Activated CD8-positive, alpha-beta memory T cell treated with anti-CD3 and anti-CD28 coated beads, Interleukin-2, amount 10 ng/mL, durations not matched to agents 7 days and 5 days (primary cell): ENCODE measurements around the gene PIK3R5. TPM values are rescaled to one million over a fixed set of nuclear protein-coding genes. Genes with fewer than 3 reads are reported as not detected.
A peak's percentile ranks its signal among the peaks of the same experiment; 100 is the strongest.

Source experiments
- ATAC-seq: fragments of 150-1000 bp; cut with Tn5 transposase; one replicate; pipeline ENCODE4 v1.10.0; 2021; ENCODE audit warnings: moderate library complexity
- CTCF ChIA-PET: fragments of 350-600 bp; sonication (Branson Sonifier 250); formaldehyde crosslinking; loops from one replicate; lab custom pipeline; 2021; ENCODE audit warnings: antibody characterized with exemption; lab: Charles Lee
- DNase-seq: peaks from one replicate; pipeline ENCODE4 v3.0.0-alpha.2; 2020
- H3K27ac Mint-ChIP-seq: one replicate; pipeline ENCODE4 v1.8.0; 2021; ENCODE audit warnings: mild to moderate bottlenecking, mixed read lengths
- H3K27me3 Mint-ChIP-seq: one replicate; pipeline ENCODE4 v1.8.0; 2021; ENCODE audit warnings: mixed read lengths
- H3K36me3 Mint-ChIP-seq: one replicate; pipeline ENCODE4 v1.8.0; 2021; ENCODE audit warnings: mild to moderate bottlenecking, mixed read lengths
- H3K4me1 Mint-ChIP-seq: one replicate; pipeline ENCODE4 v1.8.0; 2021; ENCODE audit warnings: mixed read lengths
- H3K4me3 Mint-ChIP-seq: one replicate; pipeline ENCODE4 v1.8.0; 2021; ENCODE audit warnings: mild to moderate bottlenecking, moderate library complexity, mixed read lengths
- H3K9me3 Mint-ChIP-seq: one replicate; pipeline ENCODE4 v1.8.0; 2022; ENCODE audit warnings: low read depth, mixed read lengths
- total RNA-seq, 2 experiments: library from RNA; stranded (reverse); gene quantifications; one replicate each; pipeline ENCODE4 v1.2.3, GENCODE V29; 2021

PIK3R5 gene
- total RNA-seq, 2 experiments from 2014 or later, result 48.9 to 51.2 TPM

DNA sequence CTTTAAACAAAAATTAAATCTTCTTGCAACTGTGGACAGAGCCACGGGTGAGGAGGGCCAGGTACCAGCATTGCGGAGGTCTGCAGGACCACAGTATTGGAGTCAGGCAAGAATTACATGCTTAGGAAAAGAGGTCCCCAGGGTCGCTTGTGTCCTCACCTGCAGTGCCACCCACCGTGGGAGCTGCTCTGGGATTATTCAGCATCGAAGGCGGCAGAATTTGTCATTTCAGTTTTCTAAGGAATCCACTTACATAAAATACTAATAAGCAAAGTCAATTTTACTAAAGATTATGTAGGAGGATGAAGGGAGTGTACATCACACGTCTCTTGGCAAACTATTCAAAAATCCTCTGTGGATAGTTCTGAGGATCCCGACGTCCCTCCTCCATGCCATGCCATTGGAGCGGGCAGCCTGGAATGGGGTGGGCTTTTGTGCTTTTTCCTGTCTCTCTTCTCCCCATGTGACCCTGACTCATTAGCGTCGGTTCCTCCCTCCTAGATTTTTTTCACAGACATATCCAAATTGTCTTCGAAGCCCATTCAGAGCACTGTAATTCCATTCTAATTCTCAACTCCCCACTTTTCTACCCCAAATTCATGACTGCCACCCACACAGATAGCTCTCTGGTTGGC lies 95.0 kb downstream of the PIK3R5 start:
- ATAC-seq, result no peak
- no peak for DNase-seq
- CTCF ChIA-PET, result no interaction called here
- no peak overlapping the region for H3K27ac Mint-ChIP-seq
- H3K9me3 Mint-ChIP-seq, result no peaks in the 10 kb centered on the region
- H3K4me1 Mint-ChIP-seq, result peaks cover 32% of the 10 kb centered on the region
- H3K27me3 Mint-ChIP-seq, result no peaks in the 10 kb centered on the region
- H3K36me3 Mint-ChIP-seq, result no peaks in the 10 kb centered on the region
- H3K4me3 Mint-ChIP-seq, result no peak overlapping the region

DNA sequence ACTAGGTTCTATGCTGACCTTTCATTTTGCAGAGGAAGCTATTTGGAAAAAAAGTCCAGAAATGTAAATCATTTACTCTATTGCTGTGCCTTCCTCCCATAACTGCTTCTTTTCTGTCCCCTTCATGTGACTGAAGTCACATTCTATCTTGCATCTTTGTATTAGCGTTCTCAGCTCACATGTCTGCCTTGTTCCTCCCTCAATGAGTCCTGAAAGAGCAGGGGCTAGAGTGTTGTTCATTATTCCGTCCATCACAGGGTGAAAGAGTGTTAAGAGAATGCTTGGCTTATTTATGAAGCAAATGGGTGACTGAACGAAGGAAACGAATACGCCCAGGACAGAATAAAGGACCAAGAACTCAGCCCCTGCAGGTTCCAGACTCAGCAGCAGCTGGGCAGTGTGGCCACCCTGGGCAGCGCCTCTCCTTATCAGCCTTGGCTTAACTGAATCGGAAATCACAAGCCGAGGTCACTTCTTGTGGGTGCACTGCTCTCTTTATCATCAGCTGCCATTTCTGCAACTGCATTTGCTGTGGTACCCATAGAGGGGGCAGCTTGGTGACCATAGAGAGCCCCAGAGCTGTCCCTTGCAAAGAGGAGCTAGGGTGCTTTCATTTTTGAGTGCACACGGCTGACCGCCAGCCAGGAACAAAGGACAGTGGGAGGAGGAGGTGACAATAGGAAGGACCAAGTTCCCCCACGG lies 96.2 kb downstream of the PIK3R5 start:
- DNase-seq, result no peak

DNA sequence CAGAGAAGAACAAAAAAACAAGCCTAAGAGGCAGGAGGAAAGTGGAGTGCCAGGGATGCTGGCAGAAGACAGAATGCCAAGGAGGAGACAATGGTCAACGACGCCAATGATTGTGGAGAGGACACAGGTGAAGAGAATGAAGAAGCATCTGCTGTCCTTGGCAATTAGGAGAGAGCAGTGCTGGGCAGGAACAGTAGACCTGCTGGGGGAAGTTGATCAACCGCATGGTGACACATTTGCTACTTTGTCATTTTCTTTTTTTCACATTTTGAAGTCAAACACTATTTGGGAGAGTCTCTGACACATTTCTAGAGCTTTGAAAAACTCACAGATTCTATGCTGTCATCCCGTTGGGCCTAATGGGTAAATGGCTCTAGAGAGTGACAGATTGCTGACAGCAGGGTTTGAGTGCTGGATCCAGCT lies 97.0 kb downstream of the PIK3R5 start:
- no peaks in the 10 kb centered on the region for H3K27me3 Mint-ChIP-seq
- no peaks in the 10 kb centered on the region for H3K9me3 Mint-ChIP-seq
- peaks cover 32% of the 10 kb centered on the region for H3K4me1 Mint-ChIP-seq
- ATAC-seq, result peak; percentile 76
- DNase-seq, result peak; percentile 60
- peak overlapping the region; percentile 65 for H3K27ac Mint-ChIP-seq
- H3K4me3 Mint-ChIP-seq, result no peak overlapping the region
- CTCF ChIA-PET, result interaction anchor here (1.4 kb wide), 1 partner anchor 83 kb away, joined by 3 read pairs; no protein-coding TSS in a partner anchor
- H3K36me3 Mint-ChIP-seq, result no peaks in the 10 kb centered on the region

More for the DNA sequence above, 96.2 kb downstream of the PIK3R5 start:
- Mint-ChIP-seq H3K4me1 (peaks cover 32% of the 10 kb centered on the region), H3K27ac (no peak overlapping the region), H3K27me3 (no peaks in the 10 kb centered on the region), H3K4me3 (no peak overlapping the region), H3K36me3 (no peaks in the 10 kb centered on the region), H3K9me3 (no peaks in the 10 kb centered on the region)
- CTCF ChIA-PET, result interaction anchor here (1.4 kb wide), 1 partner anchor 83 kb away, joined by 3 read pairs; no protein-coding TSS in a partner anchor
- no peak for ATAC-seq

DNA sequence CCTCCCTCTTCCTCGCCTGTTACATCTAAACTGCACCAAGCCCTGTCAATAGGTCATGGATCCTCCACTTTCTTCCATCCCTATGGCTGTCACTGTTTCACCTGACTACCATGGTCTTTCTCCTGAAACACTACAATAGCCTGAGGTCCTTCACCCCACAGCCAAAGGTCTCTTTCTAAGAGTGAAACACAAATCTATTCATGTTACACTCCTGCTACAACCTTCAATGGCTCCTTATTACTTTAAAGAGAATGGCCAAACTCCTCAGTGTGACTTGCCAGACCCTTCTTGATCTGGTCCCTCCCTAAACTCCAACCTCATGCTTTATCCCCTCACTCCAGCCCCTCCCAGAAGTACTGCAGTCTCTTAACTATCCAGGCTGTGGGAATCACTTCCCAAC lies 97.4 kb downstream of the PIK3R5 start:
- Mint-ChIP-seq H3K9me3 (no peaks in the 10 kb centered on the region), H3K27ac (peak overlapping the region; percentile 71), H3K27me3 (no peaks in the 10 kb centered on the region), H3K36me3 (peaks cover 2% of the 10 kb centered on the region), H3K4me3 (peak overlapping the region; percentile 74), H3K4me1 (peaks cover 32% of the 10 kb centered on the region)
- ATAC-seq (no peak), DNase-seq (no peak)
- CTCF ChIA-PET, result interaction anchor here (0.7 to 1.3 kb wide), 4 partner anchors 27 to 129 kb away, joined by 3 to 6 read pairs (median 4); no protein-coding TSS in a partner anchor

DNA sequence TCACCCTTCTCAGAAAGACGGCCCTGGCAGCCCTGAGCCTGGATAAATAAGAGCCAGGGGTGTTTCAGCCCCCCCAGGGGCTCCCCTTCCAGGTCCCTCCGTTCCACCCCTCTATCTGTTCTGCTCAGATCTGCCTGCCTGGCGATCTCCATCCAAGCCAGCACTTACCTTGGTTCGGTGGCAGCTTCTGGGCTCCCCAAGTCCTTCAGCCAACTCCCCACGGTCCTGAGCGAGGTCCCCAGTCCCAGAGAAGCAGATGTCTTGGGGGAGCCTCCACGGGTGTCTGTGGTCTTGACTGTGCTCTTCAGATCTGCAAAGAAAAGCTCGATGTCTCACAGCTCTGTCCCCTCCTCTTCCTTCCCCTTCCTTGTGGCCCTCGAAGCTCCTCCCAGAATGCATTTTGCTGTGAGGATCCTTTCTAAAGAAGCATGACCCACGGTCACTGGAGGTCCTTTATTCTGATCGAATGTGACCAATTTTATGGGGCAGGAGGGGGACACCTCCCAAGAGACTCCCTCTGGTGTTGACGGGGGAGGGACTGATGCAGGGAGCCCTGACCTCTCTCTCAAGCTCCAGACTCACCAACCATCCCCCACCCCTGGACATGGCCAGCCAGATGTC lies 98.0 kb downstream of the PIK3R5 start, which contains the start of gene PIK3R6:
PIK3R6 (minus strand) TSS at position 314 of the 621 bp plus-strand sequence. CDS start 17,880 bp downstream, outside the sequence.
- H3K9me3 Mint-ChIP-seq, result no peaks in the 10 kb centered on the region
- CTCF ChIA-PET, result interaction anchor here (0.7 to 1.3 kb wide), 4 partner anchors 27 to 130 kb away, joined by 3 to 6 read pairs (median 4); no protein-coding TSS in a partner anchor
- DNase-seq (no peak), ATAC-seq (peak; percentile 66)
- peaks cover 2% of the 10 kb centered on the region for H3K36me3 Mint-ChIP-seq
- H3K4me1 Mint-ChIP-seq, result peaks cover 34% of the 10 kb centered on the region
- H3K27me3 Mint-ChIP-seq, result no peaks in the 10 kb centered on the region
- H3K27ac Mint-ChIP-seq, result peak within 1 kb of the TSS; percentile 71
- peak within 1 kb of the TSS; percentile 74 for H3K4me3 Mint-ChIP-seq

DNA sequence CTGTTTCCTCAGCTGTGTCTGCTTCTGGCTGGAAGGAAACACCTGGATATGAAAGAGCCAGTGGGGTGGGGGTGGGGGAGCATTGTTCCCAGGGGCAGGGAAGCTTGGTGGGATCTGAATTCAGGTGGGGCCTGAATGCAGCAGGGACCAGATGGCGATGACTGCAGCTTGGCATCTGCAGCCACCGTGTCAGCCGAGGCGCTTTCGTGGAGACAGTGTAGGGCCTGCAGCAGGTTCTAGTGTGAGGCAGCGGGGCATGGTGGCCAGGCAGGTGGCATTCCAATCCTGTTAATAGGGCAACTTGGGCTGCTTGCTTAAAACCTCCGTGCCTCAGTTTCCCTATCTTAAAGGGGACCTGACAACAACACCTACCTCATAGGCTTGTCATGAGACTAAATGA lies 99.7 kb downstream of the PIK3R5 start:
- no peaks in the 10 kb centered on the region for H3K27me3 Mint-ChIP-seq
- H3K36me3 Mint-ChIP-seq, result peaks cover 2% of the 10 kb centered on the region
- ATAC-seq, result no peak
- no peaks in the 10 kb centered on the region for H3K9me3 Mint-ChIP-seq
- H3K4me1 Mint-ChIP-seq, result peaks cover 49% of the 10 kb centered on the region
- H3K4me3 Mint-ChIP-seq, result no peak overlapping the region
- H3K27ac Mint-ChIP-seq, result no peak overlapping the region
- no peak for DNase-seq
- CTCF ChIA-PET, result interaction anchor here (0.8 to 1.2 kb wide), 2 partner anchors 8 to 80 kb away, joined by 3 to 4 read pairs; no protein-coding TSS in a partner anchor

DNA sequence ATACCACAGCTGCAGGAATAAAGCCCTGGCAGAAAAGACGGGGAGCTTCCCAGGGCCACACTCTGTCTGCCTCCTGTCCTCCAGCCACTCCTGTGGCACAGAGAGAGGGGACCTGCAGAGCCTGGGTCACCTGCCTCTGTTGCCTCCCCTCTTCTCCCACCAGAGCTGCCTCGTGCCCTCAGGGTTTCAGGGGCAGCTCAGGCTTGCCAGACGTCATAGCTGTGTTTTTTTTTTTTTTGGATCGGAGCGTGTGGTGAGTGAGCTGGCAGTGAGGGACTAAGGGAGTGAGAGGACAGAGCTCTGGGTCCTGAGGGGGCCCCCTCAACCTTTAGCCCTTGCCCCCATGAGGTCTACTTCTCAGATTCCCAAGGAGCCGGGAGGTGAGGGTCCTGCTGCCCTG lies 100.1 kb downstream of the PIK3R5 start:
- Mint-ChIP-seq H3K4me1 (peaks cover 53% of the 10 kb centered on the region), H3K9me3 (no peaks in the 10 kb centered on the region), H3K27ac (no peak overlapping the region), H3K36me3 (peaks cover 2% of the 10 kb centered on the region), H3K27me3 (no peaks in the 10 kb centered on the region), H3K4me3 (no peak overlapping the region)
- CTCF ChIA-PET, result interaction anchor here (0.8 to 1.2 kb wide), 3 partner anchors 29 to 1813 kb away, joined by 3 to 4 read pairs (median 3); no protein-coding TSS in a partner anchor
- ATAC-seq (no peak), DNase-seq (no peak)

DNA sequence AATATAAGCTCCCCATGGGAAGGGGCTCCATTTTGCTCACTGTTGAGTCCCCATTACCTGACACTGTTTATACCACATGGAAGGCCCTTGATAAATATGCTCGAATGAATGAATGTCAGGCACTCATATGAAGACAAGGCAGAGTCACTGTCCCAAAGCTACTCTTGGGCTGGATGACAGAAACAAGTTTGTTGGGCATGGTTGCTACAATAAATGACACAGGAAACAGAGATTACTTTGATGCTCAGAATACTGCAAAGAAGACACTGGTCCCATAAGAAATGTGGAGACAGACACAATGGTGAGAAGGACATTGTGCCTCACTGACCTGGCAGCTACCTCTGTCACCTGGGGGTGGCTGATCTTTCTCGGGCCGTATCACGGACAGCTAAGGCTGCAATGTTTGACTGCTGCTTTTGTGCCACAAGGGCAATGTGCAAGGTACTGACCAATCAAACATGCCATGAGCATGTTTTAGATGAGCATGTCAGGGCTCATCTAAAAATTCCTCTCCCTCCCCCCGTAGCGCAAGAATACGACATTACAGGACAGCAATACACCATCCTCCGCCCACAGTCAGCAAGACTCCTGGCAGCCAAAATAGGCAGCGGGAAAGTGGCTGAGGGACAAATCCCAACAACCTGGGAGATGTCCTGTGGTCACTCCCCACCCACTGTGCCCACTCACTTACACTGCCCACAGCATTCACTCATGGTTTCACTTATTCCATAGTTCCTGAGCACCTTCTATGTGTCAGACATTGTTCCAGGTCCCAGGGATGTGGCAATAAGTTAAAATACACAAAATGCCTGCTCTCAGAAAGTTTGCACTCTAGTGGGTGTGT lies 103.1 kb downstream of the PIK3R5 start:
- peaks cover 3% of the 10 kb centered on the region for H3K36me3 Mint-ChIP-seq
- H3K9me3 Mint-ChIP-seq, result no peaks in the 10 kb centered on the region
- ATAC-seq (no peak), DNase-seq (no peak)
- no peak overlapping the region for H3K4me3 Mint-ChIP-seq
- CTCF ChIA-PET, result interaction anchor here (0.6 to 1.4 kb wide), 3 partner anchors 9 to 30 kb away, joined by 3 read pairs; no protein-coding TSS in a partner anchor
- H3K27me3 Mint-ChIP-seq, result no peaks in the 10 kb centered on the region
- H3K4me1 Mint-ChIP-seq, result peaks cover 58% of the 10 kb centered on the region
- H3K27ac Mint-ChIP-seq, result peak overlapping the region; percentile 10

DNA sequence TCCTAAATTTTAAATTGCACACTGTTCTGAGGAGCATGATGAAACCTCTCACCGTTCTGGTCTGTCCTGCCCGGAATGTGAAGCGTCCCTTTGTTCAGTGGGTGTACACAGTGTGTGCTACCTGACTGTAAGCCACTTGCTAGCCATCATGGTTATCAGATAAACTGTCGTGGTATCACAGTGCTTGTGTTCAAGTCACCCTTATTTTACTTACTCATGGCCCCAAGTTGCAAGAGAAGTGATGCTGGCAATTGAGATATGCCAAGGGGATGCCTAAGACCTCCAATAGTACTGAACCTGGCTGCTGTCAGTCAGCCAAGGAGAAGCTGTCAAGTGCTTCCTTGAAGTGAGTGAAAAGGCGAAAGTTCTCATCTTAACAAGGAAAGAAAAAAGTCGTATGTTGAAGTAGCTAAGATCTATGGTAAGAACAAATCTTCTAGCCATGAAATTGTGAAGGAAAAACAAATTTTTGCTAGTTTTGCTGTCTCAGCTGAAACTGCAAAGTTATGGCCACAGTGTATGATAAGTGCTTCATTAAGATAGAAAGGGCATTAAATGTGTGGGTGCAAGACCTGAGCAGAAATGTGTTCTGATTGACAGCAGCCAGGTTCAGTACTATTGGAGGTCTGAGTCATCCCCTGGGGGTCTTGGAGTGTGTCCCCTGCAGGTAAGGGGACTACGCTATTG lies 103.9 kb downstream of the PIK3R5 start:
- ATAC-seq, result peak; percentile 9
- Mint-ChIP-seq H3K4me3 (no peak overlapping the region), H3K27me3 (peaks cover 3% of the 10 kb centered on the region), H3K27ac (no peak overlapping the region), H3K9me3 (no peaks in the 10 kb centered on the region), H3K36me3 (peaks cover 3% of the 10 kb centered on the region), H3K4me1 (peaks cover 60% of the 10 kb centered on the region)
- DNase-seq, result no peak
- CTCF ChIA-PET, result interaction anchor here (0.8 to 1.4 kb wide), 2 partner anchors 10 to 31 kb away, joined by 3 read pairs; no protein-coding TSS in a partner anchor

DNA sequence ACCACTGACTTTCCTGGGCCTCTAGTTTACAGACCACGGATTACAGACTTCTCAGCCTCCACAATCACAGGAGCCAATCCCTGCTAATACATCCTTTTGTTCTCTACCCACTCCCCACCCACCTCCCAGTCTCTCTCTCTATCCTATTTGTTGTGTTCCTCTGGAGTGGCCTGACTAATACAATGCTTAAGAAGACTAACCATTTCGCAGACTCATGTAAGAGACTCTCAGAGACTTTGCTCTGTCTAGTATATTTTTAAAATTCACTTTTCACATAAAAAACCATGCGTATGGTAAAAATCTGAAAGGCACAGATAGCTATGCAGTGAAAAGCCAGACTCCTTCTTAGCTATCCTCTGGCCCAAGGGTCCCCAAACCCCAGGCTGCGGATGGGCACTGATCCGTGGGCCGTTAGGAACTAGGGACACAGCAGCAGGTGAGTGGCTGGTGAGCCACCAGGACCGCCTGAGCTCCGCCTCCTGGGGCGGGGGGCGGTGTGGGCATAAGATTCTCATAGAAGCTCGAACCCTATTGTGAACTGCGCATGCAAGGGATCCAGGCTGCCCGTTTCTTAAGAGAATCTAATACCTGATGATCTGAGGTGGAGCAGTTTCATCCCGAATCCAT lies 105.6 kb downstream of the PIK3R5 start:
- Mint-ChIP-seq H3K4me1 (peaks cover 69% of the 10 kb centered on the region), H3K36me3 (peaks cover 3% of the 10 kb centered on the region), H3K27ac (peak overlapping the region; percentile 83), H3K9me3 (no peaks in the 10 kb centered on the region), H3K27me3 (peaks cover 3% of the 10 kb centered on the region), H3K4me3 (no peak overlapping the region)
- no peak for DNase-seq
- ATAC-seq, result no peak
- CTCF ChIA-PET, result no interaction called here

DNA sequence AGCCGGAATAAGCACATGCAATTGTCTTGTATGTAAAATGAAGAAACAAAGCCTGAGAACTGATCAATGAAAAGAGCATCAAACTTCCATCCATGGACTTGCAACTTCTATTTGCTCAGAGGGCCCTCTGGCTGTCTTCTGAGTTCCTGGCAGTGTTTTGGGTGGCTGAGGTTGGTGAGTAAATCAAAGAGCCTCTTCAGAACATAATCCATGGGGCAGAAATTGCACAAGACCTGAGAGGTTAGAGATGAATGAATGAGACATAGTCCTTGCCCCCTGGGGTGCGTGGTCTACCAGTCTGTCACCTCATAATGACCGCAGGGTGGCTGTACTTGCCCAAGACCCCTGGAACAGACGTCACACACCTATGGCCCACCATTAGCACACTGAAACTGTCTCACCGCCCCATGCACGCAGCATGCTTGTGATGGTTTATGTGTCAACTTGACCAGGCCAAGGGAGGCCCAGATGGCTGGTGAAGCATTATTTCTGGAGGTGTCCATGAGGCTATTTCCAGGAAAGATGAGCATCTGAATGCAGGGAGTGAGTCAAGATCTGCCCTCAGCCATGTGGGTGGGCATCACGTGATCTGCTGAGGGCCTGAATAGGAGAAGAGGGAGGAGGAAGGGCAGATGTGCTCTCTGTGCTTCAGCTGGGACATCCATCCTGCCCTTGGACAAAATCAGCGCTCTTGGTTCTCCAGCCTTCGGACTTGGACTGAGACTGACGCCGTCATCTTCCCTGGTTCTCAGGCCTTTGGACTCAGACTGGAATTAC lies 106.3 kb downstream of the PIK3R5 start:
- H3K36me3 Mint-ChIP-seq, result peaks cover 3% of the 10 kb centered on the region
- DNase-seq (peak; percentile 59), ATAC-seq (peak; percentile 40)

More for the DNA sequence above, 106.3 kb downstream of the PIK3R5 start:
- H3K27ac Mint-ChIP-seq, result peak overlapping the region; percentile 83
- CTCF ChIA-PET, result interaction anchor here (1.1 to 2.3 kb wide), 2 partner anchors 13 to 74 kb away, joined by 5 to 8 read pairs; no protein-coding TSS in a partner anchor
- H3K27me3 Mint-ChIP-seq, result peaks cover 3% of the 10 kb centered on the region
- no peak overlapping the region for H3K4me3 Mint-ChIP-seq
- H3K4me1 Mint-ChIP-seq, result peaks cover 69% of the 10 kb centered on the region
- no peaks in the 10 kb centered on the region for H3K9me3 Mint-ChIP-seq
